Stimulated activated CD4-positive, alpha-beta T cell treated with anti-CD3 and anti-CD28 coated beads, TNF-alpha, amount 100 ng/mL, for 48 hours (primary cell): ENCODE data around the gene REXO2.

Experiments
- DNase-seq, 3 donors: peaks; one replicate each; pipeline ENCODE4 v3.0.0-alpha.2; 2020; ENCODE audit warnings: low read depth in 3 of 3

The REXO2 gene

GRCh38 chr11:114440971-114441763, 1.9 kb downstream of the REXO2 start:
- DNase-seq, result no peak

GRCh38 chr11:114441921-114442320, 2.7 kb downstream of the REXO2 start:
- DNase-seq, result no peak

GRCh38 chr11:114442536-114442935, 3.3 kb downstream of the REXO2 start:
- no peak for DNase-seq

GRCh38 chr11:114447444-114447843, 8.2 kb downstream of the REXO2 start:
- no peak for DNase-seq

- no peak for DNase-seq
Measured at GRCh38 chr11:114447892-114448291, 8.6 kb downstream of the REXO2 start.

GRCh38 chr11:114448749-114449482, 9.6 kb downstream of the REXO2 start:
- no peak for DNase-seq

- DNase-seq, result no peak
Measured at GRCh38 chr11:114449845-114450244, 10.6 kb downstream of the REXO2 start.

- no peak for DNase-seq
Measured at GRCh38 chr11:114452399-114452798, 13.1 kb downstream of the REXO2 start.

GRCh38 chr11:114463999-114464398, 24.7 kb downstream of the REXO2 start:
- DNase-seq, result no peak

- DNase-seq, result no peak
Measured at GRCh38 chr11:114466742-114467141, 27.5 kb downstream of the REXO2 start.

- DNase-seq, result no peak
Measured at GRCh38 chr11:114472661-114473060, 33.4 kb downstream of the REXO2 start.

- no peak for DNase-seq
Measured at GRCh38 chr11:114478001-114478410, 38.7 kb downstream of the REXO2 start.

GRCh38 chr11:114478768-114479167, 39.5 kb downstream of the REXO2 start:
- no peak for DNase-seq

- DNase-seq, result no peak
Measured at GRCh38 chr11:114479331-114479730, 40.1 kb downstream of the REXO2 start.

- no peak for DNase-seq
Measured at GRCh38 chr11:114482114-114482513, 42.8 kb downstream of the REXO2 start.

GRCh38 chr11:114483929-114484328, 44.7 kb downstream of the REXO2 start:
- no peak for DNase-seq

- no peak for DNase-seq
Measured at GRCh38 chr11:114496915-114497314, 57.6 kb downstream of the REXO2 start.

GRCh38 chr11:114499756-114500155, 60.5 kb downstream of the REXO2 start:
- DNase-seq, result no peak
